Stimulated activated CD8-positive, alpha-beta memory T cell treated with anti-CD3 and anti-CD28 coated beads, Interleukin-12 subunit alpha, Interleukin-12 subunit beta, amount 100 ng/mL, for 24 hours (primary cell): Measurements from ENCODE around the gene NDUFS8.
"Not testable (repeated sequence)": the region's sequence is repeated elsewhere in the genome, so short reads cannot be mapped to it uniquely, and the experiment has no call there.

Experiments used
- DNase-seq: peaks from one replicate; pipeline ENCODE4 v3.0.0-alpha.2; 2020; ENCODE audit errors: extremely low read depth

NDUFS8 gene

GRCh38 chr11:68030318-68031143 is at the start of gene NDUFS8:
TSS of gene NDUFS8 (plus strand) at chr11:68030681. CDS start at chr11:68032152, 1,471 bp downstream.
- peak; percentile 98 for DNase-seq

- DNase-seq: not testable (repeated sequence)
Measured at GRCh38 chr11:67981226-67981625, 49.3 kb upstream of the NDUFS8 start.

GRCh38 chr11:67982255-67982857 is 48.1 kb upstream of the NDUFS8 start:
- not testable (repeated sequence) for DNase-seq

- DNase-seq: no peak
Measured at GRCh38 chr11:67983951-67984350, 46.5 kb upstream of the NDUFS8 start.

- not testable (repeated sequence) for DNase-seq
Measured at GRCh38 chr11:67985302-67985701, 45.2 kb upstream of the NDUFS8 start.

GRCh38 chr11:67990546-67991346 is 39.7 kb upstream of the NDUFS8 start:
- DNase-seq: not testable (repeated sequence)

GRCh38 chr11:67991347-67992121 is 38.9 kb upstream of the NDUFS8 start:
- DNase-seq: not testable (repeated sequence)

- DNase-seq: not testable (repeated sequence)
Measured at GRCh38 chr11:67993821-67994220, 36.7 kb upstream of the NDUFS8 start.

- DNase-seq: not testable (repeated sequence)
Measured at GRCh38 chr11:67994387-67994786, 36.1 kb upstream of the NDUFS8 start.

GRCh38 chr11:67995129-67995528 is 35.4 kb upstream of the NDUFS8 start:
- DNase-seq: not testable (repeated sequence)

- DNase-seq: not testable (repeated sequence)
Measured at GRCh38 chr11:67995579-67995978, 34.9 kb upstream of the NDUFS8 start.

- no peak for DNase-seq
Measured at GRCh38 chr11:67996051-67996450, 34.4 kb upstream of the NDUFS8 start.

- no peak for DNase-seq
Measured at GRCh38 chr11:67996622-67997474, 33.6 kb upstream of the NDUFS8 start.

GRCh38 chr11:67997475-67997921 is 33.0 kb upstream of the NDUFS8 start:
- no peak for DNase-seq

- no peak for DNase-seq
Measured at GRCh38 chr11:67998150-67999045, 32.1 kb upstream of the NDUFS8 start.

GRCh38 chr11:67999201-67999629 is 31.3 kb upstream of the NDUFS8 start:
- no peak for DNase-seq

GRCh38 chr11:67999704-68000103 is 30.8 kb upstream of the NDUFS8 start:
- DNase-seq: no peak

GRCh38 chr11:68002575-68002937 is 27.9 kb upstream of the NDUFS8 start:
- no peak for DNase-seq
